Naive thymus-derived CD8-positive, alpha-beta T cell (primary cell): ENCODE data around the gene SVEP1. TPM values are rescaled to one million over a fixed set of nuclear protein-coding genes. Genes with fewer than 3 reads are reported as not detected.
"Not testable (repeated sequence)": the region's sequence is repeated elsewhere in the genome, so short reads cannot be mapped to it uniquely, and the experiment has no call there.

Source experiments
- ATAC-seq, 2 donors: fragments of 150-1000 bp; cut with Tn5 transposase in 1 of 2; sonication (Bioruptor Pico), chemical (Tn5 transposase) in 1 of 2; 1 replicate in 1 of 2; 2 replicates in 1 of 2; pipeline ENCODE4 v1.10.0; 2021; ENCODE audit warnings: mild to moderate bottlenecking in 2 of 2, moderate library complexity in 2 of 2
- POLR2A ChIA-PET: fragments of 350-600 bp; sonication (Branson Sonifier 250); formaldehyde crosslinking; loops from one replicate; lab custom pipeline; 2021; ENCODE audit warnings: antibody characterized with exemption; lab: Charles Lee
- DNase-seq, 10 donors: peaks; one replicate each; pipeline versions ENCODE4 v3.0.0 to v3.0.0-alpha.2; 2020 to 2022
- H3K27ac Mint-ChIP-seq, 10 donors: one replicate each; pipeline ENCODE4 v1.8.0; 2020 to 2022; ENCODE audit warnings: mild to moderate bottlenecking in 10 of 10, mixed read lengths in 10 of 10, moderate library complexity in 4 of 10, inconsistent platforms in 1 of 10
- H3K27me3 Mint-ChIP-seq, 5 donors: one replicate each; pipeline ENCODE4 v1.8.0; 2021 to 2022; ENCODE audit warnings: mixed read lengths in 5 of 5
- H3K36me3 Mint-ChIP-seq, 3 donors: one replicate each; pipeline ENCODE4 v1.8.0; 2020 to 2022; ENCODE audit warnings: mixed read lengths in 3 of 3, mild to moderate bottlenecking in 2 of 3, inconsistent platforms in 1 of 3
- H3K4me1 Mint-ChIP-seq, 4 donors: one replicate each; pipeline ENCODE4 v1.8.0; 2021 to 2022; ENCODE audit warnings: mixed read lengths in 4 of 4
- H3K4me3 Mint-ChIP-seq, 10 donors: one replicate each; pipeline ENCODE4 v1.8.0; 2020 to 2022; ENCODE audit warnings: mild to moderate bottlenecking in 10 of 10, mixed read lengths in 10 of 10, moderate library complexity in 6 of 10, inconsistent platforms in 1 of 10
- H3K9me3 Mint-ChIP-seq, 9 donors: one replicate each; pipeline ENCODE4 v1.8.0; 2020 to 2022; ENCODE audit warnings: mixed read lengths in 9 of 9, mild to moderate bottlenecking in 3 of 9, inconsistent platforms in 1 of 9, moderate library complexity in 1 of 9
- polyA plus RNA-seq, 3 donors: library from polyadenylated mRNA; unstranded; fragments of 300-500 nt; fragmentation: Illumina TruSeq; gene quantifications; one replicate each; pipeline ENCODE4 v1.2.3, GENCODE V29; 2021
- total RNA-seq, 8 experiments: library from RNA in 2 of 8; stranded (reverse) in 2 of 8; gene quantifications; one replicate each; pipeline ENCODE4 v1.2.3 and lab custom pipeline; 2021 to 2026

Gene SVEP1
- total and polyA plus RNA-seq, 5 experiments from 2014 or later = not detected

DNA sequence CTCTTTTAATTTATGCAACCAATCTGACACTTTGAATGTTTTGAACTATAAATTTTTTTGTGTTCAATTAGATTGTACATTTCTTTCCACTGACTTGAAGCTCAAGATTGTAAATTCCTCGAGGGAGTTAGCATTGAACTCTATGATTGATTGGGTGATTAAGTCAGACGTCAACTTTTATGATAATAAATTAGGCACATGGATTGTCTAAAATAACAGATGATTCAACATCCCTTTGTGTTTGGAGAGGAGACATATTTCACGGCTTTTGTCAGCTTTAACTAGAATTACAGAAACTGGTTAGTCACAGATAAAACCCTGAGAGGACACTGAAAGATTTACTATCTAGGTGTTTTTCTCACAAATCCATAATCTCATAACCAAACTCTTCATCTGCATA, 209.2 kb downstream of the SVEP1 start:
- ATAC-seq (no peak), DNase-seq (no peak)
- POLR2A ChIA-PET = no interaction called here
- Mint-ChIP-seq H3K9me3 (no peaks in the 10 kb centered on the region), H3K4me1 (no peaks in the 10 kb centered on the region), H3K4me3 (no peak overlapping the region), H3K27ac (no peak overlapping the region), H3K36me3 (no peaks in the 10 kb centered on the region), H3K27me3 (peaks cover 0 to 3% (median 0%) of the 10 kb centered on the region in 5 donors)

DNA sequence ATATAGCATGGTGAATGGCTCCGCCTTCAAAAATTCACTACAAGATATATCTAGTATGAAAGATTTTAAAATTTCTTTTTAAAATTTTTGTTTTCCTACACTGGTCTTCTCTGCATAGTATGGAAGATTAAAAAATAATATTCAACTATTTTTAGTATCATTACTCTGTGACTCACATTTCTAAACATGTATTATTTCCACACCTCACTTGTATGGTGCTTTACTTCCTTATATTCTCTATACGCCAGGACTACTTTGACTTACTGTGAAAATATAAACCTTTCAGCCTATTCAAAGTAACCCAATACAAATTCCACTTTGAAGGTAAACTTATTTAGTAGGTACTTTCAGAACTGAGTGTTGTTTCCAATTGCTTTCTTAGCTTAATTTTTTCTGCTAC, 215.1 kb downstream of the SVEP1 start:
- no peaks in the 10 kb centered on the region for H3K36me3 Mint-ChIP-seq
- POLR2A ChIA-PET = no interaction called here
- peaks cover 0 to 6% (median 0%) of the 10 kb centered on the region in 9 donors for H3K9me3 Mint-ChIP-seq
- H3K27me3 Mint-ChIP-seq = peaks cover 0 to 6% (median 0%) of the 10 kb centered on the region in 5 donors
- ATAC-seq (no peak), DNase-seq (no peak)
- H3K4me3 Mint-ChIP-seq = no peak overlapping the region
- no peak overlapping the region for H3K27ac Mint-ChIP-seq
- H3K4me1 Mint-ChIP-seq = no peaks in the 10 kb centered on the region

DNA sequence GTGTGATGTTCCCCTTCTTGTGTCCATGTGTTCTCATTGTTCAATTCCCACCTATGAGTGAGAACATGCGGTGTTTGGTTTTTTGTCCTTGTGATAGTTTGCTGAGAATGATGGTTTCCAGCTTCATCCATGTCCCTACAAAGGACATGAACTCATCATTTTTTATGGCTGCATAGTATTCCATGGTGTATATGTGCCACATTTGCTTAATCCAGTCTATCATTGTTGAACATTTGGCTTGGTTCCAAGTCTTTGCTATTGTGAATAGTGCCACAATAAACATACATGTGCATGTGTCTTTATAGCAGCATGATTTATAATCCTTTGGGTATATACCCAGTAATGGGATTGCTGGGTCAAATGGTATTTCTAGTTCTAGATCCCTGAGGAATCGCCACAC, 220.5 kb downstream of the SVEP1 start:
- H3K27me3 Mint-ChIP-seq, H3K27ac Mint-ChIP-seq, H3K4me1 Mint-ChIP-seq, DNase-seq, H3K36me3 Mint-ChIP-seq, H3K9me3 Mint-ChIP-seq, ATAC-seq, H3K4me3 Mint-ChIP-seq, POLR2A ChIA-PET: not testable (repeated sequence)

DNA sequence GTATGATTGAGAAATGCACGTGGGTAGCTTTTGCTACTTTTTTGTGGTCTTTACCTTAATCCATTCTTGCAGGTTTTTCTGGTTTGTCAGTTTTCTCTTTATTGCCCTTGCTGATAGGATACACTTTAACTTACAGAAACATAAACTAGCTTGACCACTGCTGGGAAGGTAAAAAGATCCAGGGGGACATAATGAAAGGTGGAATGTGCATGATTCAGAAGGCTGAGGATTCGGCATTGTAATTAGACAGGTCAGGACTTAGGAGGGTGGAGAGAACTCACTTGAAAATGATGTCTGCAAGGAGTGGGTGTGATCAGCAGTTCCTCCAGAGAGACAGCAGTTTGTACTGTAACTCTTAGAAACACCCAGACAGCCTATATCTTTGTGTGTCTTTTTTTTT, 222.0 kb downstream of the SVEP1 start:
- H3K27me3 Mint-ChIP-seq = no peaks in the 10 kb centered on the region
- POLR2A ChIA-PET = no interaction called here
- ATAC-seq (no peak), DNase-seq (no peak)
- no peak overlapping the region for H3K4me3 Mint-ChIP-seq
- H3K9me3 Mint-ChIP-seq = peaks cover 0 to 6% (median 0%) of the 10 kb centered on the region in 9 donors
- H3K4me1 Mint-ChIP-seq = no peaks in the 10 kb centered on the region
- H3K36me3 Mint-ChIP-seq = no peaks in the 10 kb centered on the region
- no peak overlapping the region for H3K27ac Mint-ChIP-seq

DNA sequence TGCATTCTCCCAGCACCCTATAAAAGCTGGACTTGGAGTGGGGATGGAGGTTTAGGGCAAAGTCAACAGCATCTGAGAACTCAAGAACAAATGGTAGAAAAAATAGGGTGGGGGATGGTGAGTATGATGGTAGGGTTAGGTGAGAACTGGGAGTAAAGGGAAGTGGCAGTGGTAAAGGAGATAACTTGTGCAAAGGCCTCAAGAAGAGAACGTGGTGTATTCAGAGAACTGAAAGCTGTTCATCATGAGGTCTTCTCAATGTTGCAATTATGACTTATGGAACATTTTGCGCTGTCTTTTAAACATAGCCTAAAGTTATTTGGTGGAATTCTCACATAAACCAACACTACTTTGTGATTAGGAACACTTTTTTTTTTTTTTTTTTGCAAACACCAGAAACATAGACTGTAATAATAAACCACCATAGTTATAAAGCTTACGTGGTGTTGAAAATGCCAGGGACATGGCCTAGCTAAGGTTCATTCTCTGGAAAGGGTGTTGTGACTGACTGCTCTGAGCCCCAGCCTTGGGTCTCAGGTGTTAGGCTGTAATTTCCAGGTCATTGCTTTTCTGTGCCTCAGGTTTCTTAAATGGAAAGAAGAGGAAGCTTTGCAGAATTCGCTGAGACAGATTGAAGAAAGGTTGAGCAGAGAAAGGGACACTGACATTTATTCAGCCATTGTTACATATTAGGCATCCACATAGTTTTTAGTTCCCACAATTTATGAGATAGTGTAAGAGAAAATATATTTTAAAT, 222.7 kb downstream of the SVEP1 start:
- Mint-ChIP-seq H3K4me1 (no peaks in the 10 kb centered on the region), H3K27me3 (no peaks in the 10 kb centered on the region), H3K27ac (no peak overlapping the region), H3K4me3 (no peak overlapping the region), H3K36me3 (no peaks in the 10 kb centered on the region), H3K9me3 (peaks cover 0 to 6% (median 0%) of the 10 kb centered on the region in 9 donors)
- DNase-seq = no peak
- no peak for ATAC-seq
- POLR2A ChIA-PET = no interaction called here

DNA sequence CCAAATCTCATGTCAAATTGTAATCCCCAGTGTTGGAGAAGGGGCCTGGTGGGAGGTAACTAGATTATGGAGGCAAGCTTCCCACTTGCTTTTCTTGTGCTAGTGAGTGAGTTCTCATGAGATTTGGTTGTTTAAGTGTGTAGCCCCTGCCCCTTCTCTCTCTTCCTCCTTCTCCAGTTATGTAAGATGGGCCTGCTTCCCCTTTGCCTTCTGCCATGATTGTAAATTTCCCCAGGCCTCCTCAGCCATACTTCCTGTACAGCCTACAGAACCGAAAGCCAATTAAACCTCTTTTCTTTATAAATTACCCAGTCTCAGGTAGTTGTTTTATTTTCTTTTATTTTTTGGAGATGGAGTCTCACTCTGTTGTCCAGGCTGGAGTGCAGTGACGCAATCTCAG, 223.6 kb downstream of the SVEP1 start:
- DNase-seq (no peak), ATAC-seq (no peak)
- H3K27me3 Mint-ChIP-seq = no peaks in the 10 kb centered on the region
- no peaks in the 10 kb centered on the region for H3K4me1 Mint-ChIP-seq
- H3K36me3 Mint-ChIP-seq = no peaks in the 10 kb centered on the region
- POLR2A ChIA-PET = no interaction called here
- H3K4me3 Mint-ChIP-seq = no peak overlapping the region
- H3K9me3 Mint-ChIP-seq = peaks cover 0 to 5% (median 0%) of the 10 kb centered on the region in 9 donors
- no peak overlapping the region for H3K27ac Mint-ChIP-seq

DNA sequence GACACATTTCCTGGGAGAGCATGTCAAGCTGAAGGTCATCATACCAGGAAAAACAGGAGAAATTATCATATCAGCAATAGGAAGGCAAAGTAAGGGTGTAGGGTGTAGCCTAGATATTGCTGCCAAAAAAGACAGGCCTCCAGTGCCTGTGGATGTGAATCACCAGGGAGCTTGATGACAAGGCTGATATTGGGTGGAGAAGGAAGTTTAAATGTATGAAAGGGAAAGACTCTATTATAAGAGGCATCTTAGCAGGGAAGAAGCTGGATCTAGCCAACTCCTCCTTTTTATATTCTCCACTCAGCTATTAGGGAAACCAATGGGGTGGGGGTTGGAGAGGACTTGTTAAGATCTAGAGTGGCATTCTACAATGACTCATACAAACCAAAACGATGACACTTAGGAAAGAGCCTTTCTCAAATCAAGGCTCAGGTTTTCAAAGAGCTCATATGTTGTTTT, 228.5 kb downstream of the SVEP1 start:
- Mint-ChIP-seq H3K27ac (no peak overlapping the region), H3K36me3 (no peaks in the 10 kb centered on the region), H3K27me3 (no peaks in the 10 kb centered on the region), H3K4me1 (no peaks in the 10 kb centered on the region), H3K9me3 (no peaks in the 10 kb centered on the region), H3K4me3 (no peak overlapping the region)
- ATAC-seq (no peak), DNase-seq (no peak)
- POLR2A ChIA-PET = no interaction called here

DNA sequence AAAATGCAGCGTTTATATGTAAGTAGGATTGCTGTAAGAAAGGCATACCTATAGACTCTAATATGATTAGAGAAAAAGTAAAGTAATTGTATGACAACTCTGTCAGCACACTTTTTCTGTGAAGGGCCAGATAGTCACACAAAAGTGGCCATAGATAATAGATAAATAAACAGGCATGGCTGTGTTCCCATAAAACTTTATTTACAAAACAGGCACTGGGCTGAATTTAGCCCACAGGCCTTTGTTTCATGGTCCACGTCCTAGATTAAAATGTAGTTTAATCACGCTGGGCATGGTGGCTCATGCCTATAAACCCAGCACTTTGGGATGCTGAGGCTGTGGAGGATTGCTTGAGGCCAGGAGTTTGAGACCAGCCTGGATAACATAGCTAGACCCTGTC, 233.2 kb downstream of the SVEP1 start:
- H3K27ac Mint-ChIP-seq = no peak overlapping the region
- H3K9me3 Mint-ChIP-seq = no peaks in the 10 kb centered on the region
- H3K36me3 Mint-ChIP-seq = no peaks in the 10 kb centered on the region
- H3K4me1 Mint-ChIP-seq = no peaks in the 10 kb centered on the region
- ATAC-seq (no peak), DNase-seq (no peak)
- POLR2A ChIA-PET = no interaction called here
- peaks cover 0 to 2% (median 0%) of the 10 kb centered on the region in 5 donors for H3K27me3 Mint-ChIP-seq
- H3K4me3 Mint-ChIP-seq = no peak overlapping the region

DNA sequence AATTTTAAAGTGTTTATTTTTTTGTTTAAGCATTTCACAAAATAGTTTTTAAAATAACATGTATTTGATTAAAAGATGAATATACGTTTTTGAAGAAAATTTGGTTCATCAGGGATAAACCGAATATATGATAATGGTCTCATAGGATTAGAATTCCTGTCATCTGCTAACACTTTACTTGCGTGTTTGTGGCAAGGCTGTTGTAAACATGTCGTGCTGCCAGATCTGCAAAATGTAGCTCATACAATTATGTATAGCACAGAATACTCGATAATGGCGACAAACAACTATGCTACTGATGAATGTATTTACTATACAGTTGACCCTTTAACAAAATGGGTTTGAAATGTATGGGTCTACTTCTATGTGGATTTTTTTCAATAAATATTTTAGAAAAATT, 234.7 kb downstream of the SVEP1 start:
- no peak overlapping the region for H3K4me3 Mint-ChIP-seq
- no peak overlapping the region for H3K27ac Mint-ChIP-seq
- POLR2A ChIA-PET = no interaction called here
- ATAC-seq = no peak
- no peaks in the 10 kb centered on the region for H3K36me3 Mint-ChIP-seq
- H3K9me3 Mint-ChIP-seq = peaks cover 0 to 2% (median 0%) of the 10 kb centered on the region in 9 donors
- peaks cover 0 to 2% (median 0%) of the 10 kb centered on the region in 5 donors for H3K27me3 Mint-ChIP-seq
- no peaks in the 10 kb centered on the region for H3K4me1 Mint-ChIP-seq
- no peak for DNase-seq

DNA sequence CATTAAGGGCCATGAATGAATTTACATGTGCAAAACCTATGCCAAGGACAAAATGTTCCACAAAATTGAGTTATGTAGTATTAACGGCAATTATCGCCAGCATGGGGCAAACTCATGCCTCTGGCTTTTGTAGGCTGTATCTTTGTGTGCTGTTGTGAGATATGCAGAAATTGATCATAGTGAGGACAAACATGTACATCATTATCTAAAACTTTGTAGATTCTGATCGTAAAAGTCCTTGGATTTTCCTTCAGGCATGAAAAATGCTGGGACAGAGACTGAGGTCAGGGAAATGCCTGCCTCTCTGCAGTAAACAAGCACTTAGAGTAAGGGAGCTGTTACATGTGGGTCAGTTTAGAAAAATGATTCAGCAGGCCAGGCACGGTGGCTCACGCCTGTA, 236.0 kb downstream of the SVEP1 start:
- no peak for ATAC-seq
- POLR2A ChIA-PET = no interaction called here

DNA sequence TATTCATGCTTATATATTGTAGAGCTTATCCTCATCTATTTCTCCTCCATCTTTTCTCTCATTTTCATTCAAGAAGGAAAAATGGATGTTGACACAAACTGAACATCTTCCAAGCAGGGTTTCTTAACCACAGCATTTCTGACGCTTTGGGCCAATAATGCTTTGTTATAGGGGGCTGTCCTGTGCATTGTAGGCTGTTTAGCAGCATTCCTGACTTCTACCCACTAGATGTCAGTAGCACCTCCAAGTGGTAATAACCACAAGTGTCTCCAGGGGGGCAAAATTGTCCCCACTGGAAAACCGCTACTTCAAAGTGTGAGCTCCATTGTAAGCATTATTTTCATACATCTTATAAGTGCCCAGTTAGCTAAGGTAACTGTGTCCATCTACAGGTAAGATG, 239.2 kb downstream of the SVEP1 start:
- POLR2A ChIA-PET = no interaction called here
- Mint-ChIP-seq H3K36me3 (no peaks in the 10 kb centered on the region), H3K27me3 (peaks cover 0 to 12% (median 2%) of the 10 kb centered on the region in 5 donors), H3K4me3 (no peak overlapping the region), H3K9me3 (peaks cover 0 to 2% (median 0%) of the 10 kb centered on the region in 9 donors), H3K27ac (no peak overlapping the region), H3K4me1 (no peaks in the 10 kb centered on the region)
- no peak for ATAC-seq
- DNase-seq = no peak

More for the DNA sequence above, 236.0 kb downstream of the SVEP1 start:
- Mint-ChIP-seq H3K4me1 (no peaks in the 10 kb centered on the region), H3K4me3 (no peak overlapping the region), H3K36me3 (no peaks in the 10 kb centered on the region), H3K27ac (no peak overlapping the region), H3K9me3 (peaks cover 0 to 2% (median 0%) of the 10 kb centered on the region in 9 donors), H3K27me3 (peaks cover 0 to 2% (median 0%) of the 10 kb centered on the region in 5 donors)
- no peak for DNase-seq

DNA sequence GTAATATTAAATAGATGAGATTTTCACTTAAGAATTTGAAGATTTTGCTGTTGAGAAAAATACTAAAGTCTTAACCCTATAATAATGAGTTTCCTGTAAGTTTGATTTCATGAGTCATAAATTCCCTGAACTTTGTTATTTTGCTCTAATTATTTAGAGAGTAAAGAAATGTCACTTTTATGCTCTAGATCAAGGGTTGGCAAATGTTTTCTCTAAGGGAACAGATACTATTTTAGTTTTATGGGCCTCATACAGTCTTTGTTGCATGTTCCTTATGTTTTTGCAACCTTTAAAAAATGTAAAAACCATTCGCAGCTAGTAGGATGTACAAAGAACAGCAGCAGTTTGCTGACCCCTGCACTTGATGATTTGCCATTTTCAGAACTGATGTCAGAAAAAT, 241.4 kb downstream of the SVEP1 start:
- POLR2A ChIA-PET = no interaction called here
- Mint-ChIP-seq H3K27ac (no peak overlapping the region), H3K36me3 (no peaks in the 10 kb centered on the region), H3K4me3 (no peak overlapping the region), H3K9me3 (peaks cover 0 to 2% (median 0%) of the 10 kb centered on the region in 9 donors), H3K4me1 (peaks cover 0 to 3% (median 0%) of the 10 kb centered on the region in 4 donors), H3K27me3 (peaks cover 0 to 13% (median 3%) of the 10 kb centered on the region in 5 donors)
- no peak for ATAC-seq
- DNase-seq = no peak

DNA sequence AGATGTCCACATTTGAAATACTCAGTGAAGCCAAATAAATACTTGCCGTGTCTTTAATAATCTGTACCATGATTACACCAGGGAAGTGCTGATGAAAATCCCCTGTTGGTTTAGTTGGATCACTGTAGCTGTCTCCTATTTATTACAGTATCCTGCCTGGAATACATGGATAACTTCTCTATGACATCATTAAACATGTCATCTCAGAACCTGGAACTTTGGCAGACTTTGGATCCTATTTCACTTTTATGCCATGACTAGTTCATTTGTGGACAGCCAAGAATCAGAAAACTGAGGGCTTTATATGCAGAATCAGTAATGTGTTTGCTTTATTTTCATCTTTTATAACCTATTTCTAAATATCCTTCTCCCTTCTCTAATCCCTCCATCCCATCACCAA, 241.8 kb downstream of the SVEP1 start, which contains the start of gene TXNDC8:
TXNDC8 (minus strand) TSS at position 137 of the 400 bp plus-strand sequence.
- H3K27ac Mint-ChIP-seq = no peak within 1 kb of the TSS
- H3K36me3 Mint-ChIP-seq = no peaks in the 10 kb centered on the region
- ATAC-seq = no peak

More for the DNA sequence above, 241.8 kb downstream of the SVEP1 start, which contains the start of gene TXNDC8:
- no peak for DNase-seq
- POLR2A ChIA-PET = no interaction called here
- Mint-ChIP-seq H3K9me3 (peaks cover 0 to 2% (median 0%) of the 10 kb centered on the region in 9 donors), H3K4me3 (no peak within 1 kb of the TSS), H3K27me3 (peaks cover 0 to 13% (median 3%) of the 10 kb centered on the region in 5 donors), H3K4me1 (peaks cover 0 to 3% (median 0%) of the 10 kb centered on the region in 4 donors)
